Diencephalon (tissue), 1 donor: ENCODE data around the gene PROKR1. TPM values are rescaled to one million over a fixed set of nuclear protein-coding genes. Genes with fewer than 3 reads are reported as not detected.

Experiments
- total RNA-seq: library from RNA; depleted of rRNA; stranded (reverse); fragments of >200 nt; gene quantifications from one replicate; pipeline ENCODE4 v1.2.3, GENCODE V29; 2014

PROKR1 gene
- 1.8 TPM for total RNA-seq

DNA sequence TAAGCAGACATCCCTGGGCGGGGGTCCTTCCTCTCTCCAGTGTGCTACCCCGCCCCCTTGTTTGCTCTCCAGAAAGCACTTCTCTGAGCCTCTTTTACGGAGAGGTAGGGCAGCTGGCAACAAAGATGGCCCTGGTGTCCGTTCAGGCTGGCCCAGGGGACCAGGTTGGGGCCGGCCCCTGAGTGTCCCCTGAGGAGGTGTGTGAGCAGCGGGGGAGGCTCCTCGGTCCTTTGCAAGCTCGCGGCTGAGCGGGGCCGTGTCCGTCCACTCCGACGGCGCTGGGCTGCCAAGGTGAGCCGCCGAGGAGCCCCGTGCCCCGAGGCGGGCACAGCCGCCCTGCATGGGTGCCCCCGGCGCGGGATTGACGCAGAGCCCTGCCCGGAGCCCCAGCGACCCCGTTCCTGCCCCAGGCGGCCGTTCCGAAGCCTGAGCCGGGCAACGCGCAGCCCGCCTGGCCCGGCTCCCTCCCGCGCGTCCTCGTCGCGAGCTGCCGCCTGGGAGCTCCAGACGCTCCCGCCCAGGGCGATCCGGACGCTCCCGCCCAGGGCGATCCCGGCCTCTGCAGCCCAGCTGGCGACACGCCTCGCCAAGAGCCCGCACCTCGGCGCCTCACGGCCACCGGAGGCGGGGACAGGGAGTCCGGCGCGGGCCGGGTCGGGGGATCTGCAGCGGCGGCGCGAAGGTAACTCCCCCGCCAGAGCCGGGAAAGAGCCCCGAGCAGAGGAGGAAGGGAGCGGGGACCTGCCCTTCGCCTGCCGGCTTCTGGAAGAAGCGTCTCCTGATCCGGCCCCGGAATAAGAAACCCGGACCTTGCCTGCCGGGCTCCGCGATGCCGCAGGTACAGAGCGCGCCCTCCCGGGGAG lies at the start of gene PROKR1:
Gene PROKR1, plus strand, starts transcription at position 569 of the 863 bp plus-strand sequence. CDS start 2,243 bp downstream, outside the sequence.

Other genes with a start within 250 kb of the PROKR1 start
- gene FBXO48, start 176.3 kb upstream of the PROKR1 start, total RNA-seq: 1.4 TPM
- 17.8 TPM for gene APLF, start 176.0 kb upstream of the PROKR1 start, total RNA-seq
- 2.3 TPM for gene ARHGAP25, start 91.2 kb downstream of the PROKR1 start, total RNA-seq
- not detected for gene BMP10, start 227.8 kb downstream of the PROKR1 start, total RNA-seq